DOHH2 (cell line): ENCODE results near the gene PPP1R36.
"Not testable (repeated sequence)": the region's sequence is repeated elsewhere in the genome, so short reads cannot be mapped to it uniquely, and the experiment has no call there.

ENCODE experiments used
- H3F3A ChIP-seq: fragments of 200-600 bp; sonication (generic), shearing (Covaris generic); 2 replicates; pipeline ENCODE4 v1.6.0; 2016; ENCODE audit warnings: antibody characterized with exemption, mild to moderate bottlenecking; ENCODE audit not compliant: control insufficient read depth, insufficient read depth
- H3K27ac ChIP-seq: fragments of 200-600 bp; sonication (generic); 2 replicates; pipeline ENCODE4 v1.5.1; 2014; ENCODE audit warnings: low read depth, mild to moderate bottlenecking, low read length, moderate library complexity
- H3K27me3 ChIP-seq: fragments of 200-600 bp; sonication (generic); 2 replicates; pipeline ENCODE4 v1.6.1; 2014; ENCODE audit warnings: mild to moderate bottlenecking, low read length, mixed read lengths; ENCODE audit not compliant: control insufficient read depth
- H3K36me3 ChIP-seq: fragments of 200-600 bp; sonication (generic); 2 replicates; pipeline ENCODE4 v1.6.1; 2014; ENCODE audit warnings: mild to moderate bottlenecking, low read length, moderate library complexity, mixed read lengths; ENCODE audit not compliant: control insufficient read depth
- H3K4me1 ChIP-seq: fragments of 200-600 bp; sonication (generic); 2 replicates; pipeline ENCODE4 v1.6.1; 2014; ENCODE audit warnings: mild to moderate bottlenecking, low read length, mixed read lengths; ENCODE audit not compliant: control insufficient read depth
- H3K4me2 ChIP-seq: fragments of 200-600 bp; sonication (generic); 2 replicates; pipeline ENCODE4 v1.6.0; 2014; ENCODE audit warnings: mild to moderate bottlenecking, low read length, moderate library complexity
- H3K4me3 ChIP-seq: fragments of 200-600 bp; sonication (generic); 2 replicates; pipeline ENCODE4 v1.5.1; 2014; ENCODE audit warnings: mild to moderate bottlenecking, low read length, mixed read lengths
- H3K79me2 ChIP-seq: fragments of 200-600 bp; sonication (generic); 2 replicates; pipeline ENCODE4 v1.6.1; 2014; ENCODE audit warnings: mild to moderate bottlenecking, low read length, mixed read lengths; ENCODE audit not compliant: control insufficient read depth
- H3K9me2 ChIP-seq: fragments of 200-600 bp; sonication (generic); replicated peaks from 2 replicates; pipeline ENCODE4 v1.6.1; 2014; ENCODE audit warnings: mild to moderate bottlenecking, low read length, mixed read lengths; ENCODE audit not compliant: control insufficient read depth
- H3K9me3 ChIP-seq: fragments of 200-600 bp; sonication (generic); 2 replicates; pipeline ENCODE4 v1.6.1; 2014; ENCODE audit warnings: antibody characterized with exemption, low read length, mixed read lengths; ENCODE audit not compliant: control insufficient read depth, insufficient read depth
- H4K20me1 ChIP-seq: fragments of 200-600 bp; sonication (generic); 2 replicates; pipeline ENCODE4 v1.6.0; 2014; ENCODE audit warnings: low read depth, mild to moderate bottlenecking, antibody characterized with exemption, low read length, moderate library complexity; ENCODE audit not compliant: control insufficient read depth, insufficient read depth
- EZH2phosphoT487 ChIP-seq: fragments of 200-600 bp; sonication (generic); IDR thresholded peaks from 2 replicates; pipeline ENCODE4 v1.6.1; 2017; ENCODE audit warnings: borderline replicate concordance, mild to moderate bottlenecking, antibody characterized with exemption, low read length, moderate library complexity, mixed read lengths
- TF ChIP-seq, protein P1 (sequence below): fragments of 200-600 bp; sonication (generic); IDR thresholded peaks from one replicate; pipeline ENCODE4 v1.5.1; 2014; ENCODE audit warnings: antibody characterized with exemption, mild to moderate bottlenecking, low read depth, low read length; ENCODE audit not compliant: poor library complexity, severe bottlenecking

The PPP1R36 gene

GRCh38 chr14:64556526-64556925, 6.8 kb downstream of the PPP1R36 start:
- Histone ChIP-seq H3K36me3 (no peaks in the 10 kb centered on the region), H3F3A (no peaks in the 10 kb centered on the region), H4K20me1 (no peaks in the 10 kb centered on the region), H3K27ac (no peak overlapping the region), H3K27me3 (peaks cover 28% of the 10 kb centered on the region), H3K9me3 (no peaks in the 10 kb centered on the region), H3K4me1 (no peaks in the 10 kb centered on the region), H3K4me2 (no peak overlapping the region), H3K9me2 (no peaks in the 10 kb centered on the region), H3K4me3 (no peak overlapping the region), H3K79me2 (no peaks in the 10 kb centered on the region)
- TF ChIP-seq, protein P1, sequence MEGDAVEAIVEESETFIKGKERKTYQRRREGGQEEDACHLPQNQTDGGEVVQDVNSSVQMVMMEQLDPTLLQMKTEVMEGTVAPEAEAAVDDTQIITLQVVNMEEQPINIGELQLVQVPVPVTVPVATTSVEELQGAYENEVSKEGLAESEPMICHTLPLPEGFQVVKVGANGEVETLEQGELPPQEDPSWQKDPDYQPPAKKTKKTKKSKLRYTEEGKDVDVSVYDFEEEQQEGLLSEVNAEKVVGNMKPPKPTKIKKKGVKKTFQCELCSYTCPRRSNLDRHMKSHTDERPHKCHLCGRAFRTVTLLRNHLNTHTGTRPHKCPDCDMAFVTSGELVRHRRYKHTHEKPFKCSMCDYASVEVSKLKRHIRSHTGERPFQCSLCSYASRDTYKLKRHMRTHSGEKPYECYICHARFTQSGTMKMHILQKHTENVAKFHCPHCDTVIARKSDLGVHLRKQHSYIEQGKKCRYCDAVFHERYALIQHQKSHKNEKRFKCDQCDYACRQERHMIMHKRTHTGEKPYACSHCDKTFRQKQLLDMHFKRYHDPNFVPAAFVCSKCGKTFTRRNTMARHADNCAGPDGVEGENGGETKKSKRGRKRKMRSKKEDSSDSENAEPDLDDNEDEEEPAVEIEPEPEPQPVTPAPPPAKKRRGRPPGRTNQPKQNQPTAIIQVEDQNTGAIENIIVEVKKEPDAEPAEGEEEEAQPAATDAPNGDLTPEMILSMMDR = no peak
- TF ChIP-seq EZH2phosphoT487 = no peak

DNA sequence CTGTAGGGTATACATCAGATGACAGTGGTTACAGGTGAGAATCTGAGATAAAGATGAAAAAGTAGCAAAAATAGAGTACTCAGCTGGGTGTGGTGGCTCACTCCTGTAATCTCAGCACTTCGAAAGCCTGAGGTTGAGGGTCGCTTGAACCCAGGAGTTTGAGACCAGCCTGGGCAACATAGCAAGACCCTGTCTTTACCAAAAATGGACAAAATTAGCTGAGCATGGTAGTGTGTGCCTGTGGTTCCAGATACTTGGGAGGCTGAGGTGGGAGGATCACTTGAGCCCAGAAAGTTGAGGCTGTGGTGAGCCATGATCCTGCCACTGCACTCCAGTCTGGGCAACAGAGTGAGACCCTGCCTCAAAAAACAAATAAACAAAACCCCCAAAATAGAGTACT, 8.5 kb downstream of the PPP1R36 start:
- not testable (repeated sequence) for H4K20me1 ChIP-seq, H3K36me3 ChIP-seq, H3K4me3 ChIP-seq, H3K27ac ChIP-seq, H3K79me2 ChIP-seq, H3K4me2 ChIP-seq, H3K4me1 ChIP-seq, H3F3A ChIP-seq, H3K9me3 ChIP-seq, H3K9me2 ChIP-seq
- peaks cover 16% of the 10 kb centered on the region; the same call in 1 of the 2 replicates for H3K27me3 ChIP-seq

DNA sequence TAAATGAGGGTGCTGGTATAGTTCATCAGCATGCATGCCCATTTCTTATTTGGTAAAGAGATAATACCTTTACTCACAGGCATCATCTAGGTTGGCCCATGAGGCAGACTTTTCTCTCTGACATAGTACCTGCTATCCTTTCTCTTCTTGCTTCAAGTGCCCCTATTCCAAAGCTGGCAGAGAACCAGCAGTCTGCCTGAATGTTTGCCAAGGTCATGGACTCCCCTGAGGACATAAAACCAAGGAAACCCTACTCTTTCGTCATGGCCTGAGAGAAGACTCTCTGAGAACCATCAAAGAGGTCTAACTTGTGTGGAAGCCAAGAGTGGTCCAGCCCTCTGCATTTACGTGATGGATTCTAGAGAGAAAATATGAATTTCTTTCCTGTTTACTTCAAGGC, 11.9 kb downstream of the PPP1R36 start:
- TF ChIP-seq, protein P1 = no peak
- no peak for TF ChIP-seq EZH2phosphoT487
- Histone ChIP-seq H4K20me1 (no peaks in the 10 kb centered on the region), H3K79me2 (no peaks in the 10 kb centered on the region), H3K9me2 (no peaks in the 10 kb centered on the region), H3K27ac (no peak overlapping the region), H3K9me3 (no peaks in the 10 kb centered on the region), H3K4me2 (no peak overlapping the region), H3K27me3 (peaks cover 12% of the 10 kb centered on the region; the same call in 1 of the 2 replicates), H3K4me3 (no peak overlapping the region), H3K36me3 (no peaks in the 10 kb centered on the region), H3F3A (no peaks in the 10 kb centered on the region), H3K4me1 (no peaks in the 10 kb centered on the region)

DNA sequence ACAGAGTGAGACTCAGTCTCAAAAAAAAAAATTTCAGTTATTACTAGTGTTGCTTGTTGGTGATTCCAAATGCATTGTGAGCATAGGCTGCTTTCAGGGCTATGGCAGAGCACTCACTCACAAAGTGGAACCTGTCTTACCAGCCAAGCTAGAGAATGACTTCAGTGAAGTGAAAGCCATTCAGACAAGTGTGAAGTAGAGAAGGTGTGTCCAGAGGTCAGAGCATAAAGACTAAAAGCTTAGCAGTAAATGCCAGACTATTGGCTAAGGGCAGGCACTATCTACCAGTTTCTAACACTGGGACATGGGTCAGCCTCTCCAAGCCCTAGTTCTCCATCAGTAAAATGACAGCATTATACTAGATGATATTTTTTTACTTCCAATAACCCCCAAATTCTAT, 12.7 kb downstream of the PPP1R36 start:
- Histone ChIP-seq H3K9me2 (no peaks in the 10 kb centered on the region), H3K79me2 (no peaks in the 10 kb centered on the region), H4K20me1 (no peaks in the 10 kb centered on the region), H3K36me3 (no peaks in the 10 kb centered on the region), H3K27ac (no peak overlapping the region), H3K4me2 (no peak overlapping the region), H3K27me3 (peaks cover 14% of the 10 kb centered on the region), H3K9me3 (no peaks in the 10 kb centered on the region), H3K4me1 (no peaks in the 10 kb centered on the region), H3F3A (no peaks in the 10 kb centered on the region), H3K4me3 (no peak overlapping the region)
- TF ChIP-seq, protein P1 = no peak
- TF ChIP-seq EZH2phosphoT487 = no peak
